SU-DHL-6 (cell line): ENCODE measurements around the gene TDRKH.
A peak's percentile ranks its signal among the peaks of the same experiment; 100 is the strongest.

Experiments used
- H2AFZ ChIP-seq: fragments of 200-600 bp; sonication (generic); 2 replicates; pipeline ENCODE4 v1.6.1; 2014; ENCODE audit warnings: low read depth, mild to moderate bottlenecking, moderate library complexity, mixed read lengths, antibody characterized with exemption, low read length; ENCODE audit not compliant: severe bottlenecking
- H3F3A ChIP-seq: fragments of 200-600 bp; shearing (Covaris generic); 2 replicates; pipeline ENCODE4 v1.6.0; 2016; ENCODE audit warnings: antibody characterized with exemption, mild to moderate bottlenecking; ENCODE audit not compliant: insufficient read depth
- H3K27ac ChIP-seq: fragments of 200-600 bp; sonication (generic); 2 replicates; pipeline ENCODE4 v1.5.1; 2016; ENCODE audit warnings: low read depth, mild to moderate bottlenecking, low read length, moderate library complexity, mixed read lengths
- H3K27me3 ChIP-seq: fragments of 200-600 bp; sonication (generic), shearing (Covaris generic); 2 replicates; pipeline ENCODE4 v1.6.0; 2014; ENCODE audit warnings: mild to moderate bottlenecking, low read length
- H3K36me3 ChIP-seq: fragments of 200-600 bp; sonication (generic); 2 replicates; pipeline ENCODE4 v1.6.1; 2014; ENCODE audit warnings: mild to moderate bottlenecking, low read length, mixed read lengths
- H3K4me2 ChIP-seq: fragments of 300-600, 200-600 bp; shearing (Covaris generic), sonication (generic); 2 replicates; pipeline ENCODE4 v1.6.0; 2014; ENCODE audit warnings: low read length, low read depth, mild to moderate bottlenecking; ENCODE audit not compliant: poor library complexity, severe bottlenecking
- H3K4me3 ChIP-seq: fragments of 200-600 bp; sonication (generic); 2 replicates; pipeline ENCODE4 v1.5.1; 2014; ENCODE audit warnings: antibody characterized with exemption, low read length, mild to moderate bottlenecking, mixed read lengths; ENCODE audit not compliant: insufficient read depth, poor library complexity, severe bottlenecking
- H3K79me2 ChIP-seq: fragments of 200-600 bp; sonication (generic); 2 replicates; pipeline ENCODE4 v1.6.1; 2014; ENCODE audit warnings: mild to moderate bottlenecking, low read length, moderate library complexity; ENCODE audit not compliant: insufficient read depth
- H3K9ac ChIP-seq: fragments of 200-600 bp; sonication (generic); 2 replicates; pipeline ENCODE4 v1.7.0; 2014; ENCODE audit warnings: mild to moderate bottlenecking, low read length
- H3K9me2 ChIP-seq: fragments of 200-600 bp; sonication (generic); replicated peaks from 2 replicates; pipeline ENCODE4 v1.6.1; 2014; ENCODE audit warnings: low read length; ENCODE audit not compliant: insufficient read depth
- H3K9me3 ChIP-seq: fragments of 200-600 bp; sonication (generic); 2 replicates; pipeline ENCODE4 v1.6.1; 2014; ENCODE audit warnings: low read length, mixed read lengths; ENCODE audit not compliant: insufficient read depth
- H4K20me1 ChIP-seq: fragments of 200-600 bp; sonication (generic); 2 replicates; pipeline ENCODE4 v1.6.1; 2014; ENCODE audit warnings: low read depth, mild to moderate bottlenecking, antibody characterized with exemption, low read length, moderate library complexity, mixed read lengths
- CTCF ChIP-seq: fragments of 200-600 bp; sonication (generic); IDR thresholded peaks from one replicate; pipeline ENCODE4 v1.5.1; 2017; ENCODE audit warnings: antibody characterized with exemption, mild to moderate bottlenecking, low read length, moderate library complexity; ENCODE audit not compliant: insufficient read depth, poor library complexity, severe bottlenecking
- EZH2phosphoT487 ChIP-seq: fragments of 200-600 bp; sonication (generic), shearing (Covaris generic); conservative IDR thresholded peaks from 2 replicates; pipeline ENCODE4 v1.6.1; 2018; ENCODE audit warnings: mild to moderate bottlenecking, antibody characterized with exemption, low read length, moderate library complexity, mixed read lengths

The TDRKH gene

GRCh38 chr1:151798571-151798970, 8.3 kb upstream of the TDRKH start:
- Histone ChIP-seq H3K27ac (no peak overlapping the region), H3K9me3 (no peaks in the 10 kb centered on the region), H3K79me2 (no peaks in the 10 kb centered on the region), H3K4me3 (no peak overlapping the region), H4K20me1 (no peaks in the 10 kb centered on the region), H3K27me3 (no peaks in the 10 kb centered on the region), H3K9ac (no peak overlapping the region), H3K4me2 (no peak overlapping the region), H2AFZ (no peak overlapping the region), H3K36me3 (no peaks in the 10 kb centered on the region), H3K9me2 (no peaks in the 10 kb centered on the region), H3F3A (no peaks in the 10 kb centered on the region)
- TF ChIP-seq CTCF, result no peak
- TF ChIP-seq EZH2phosphoT487, result no peak

GRCh38 chr1:151790940-151791651, 796 bp upstream of the TDRKH start:
- H3K9ac ChIP-seq, result peak overlapping the region; percentile 55
- H3K27ac ChIP-seq, result no peak overlapping the region
- no peaks in the 10 kb centered on the region for H3K36me3 ChIP-seq
- H3K27me3 ChIP-seq, result no peaks in the 10 kb centered on the region
- H3K4me3 ChIP-seq, result peak overlapping the region; percentile 62
- TF ChIP-seq CTCF (no peak), EZH2phosphoT487 (no peak)
- peak overlapping the region; percentile 83 for H2AFZ ChIP-seq
- peaks cover 8% of the 10 kb centered on the region; the same call in 1 of the 2 replicates for H3F3A ChIP-seq
- H4K20me1 ChIP-seq, result no peaks in the 10 kb centered on the region
- no peaks in the 10 kb centered on the region for H3K9me2 ChIP-seq
- H3K4me2 ChIP-seq, result peak overlapping the region; percentile 59
- H3K79me2 ChIP-seq, result no peaks in the 10 kb centered on the region
- H3K9me3 ChIP-seq, result no peaks in the 10 kb centered on the region

- no peak overlapping the region for H3K4me2 ChIP-seq
Observed at GRCh38 chr1:151787689-151788088, 2.6 kb downstream of the TDRKH start.

More at GRCh38 chr1:151787689-151788088, 2.6 kb downstream of the TDRKH start:
- H3K9ac ChIP-seq, result no peak overlapping the region
- H3K9me3 ChIP-seq, result no peaks in the 10 kb centered on the region
- H3K27ac ChIP-seq, result no peak overlapping the region
- no peak overlapping the region for H3K4me3 ChIP-seq
- H3K36me3 ChIP-seq, result no peaks in the 10 kb centered on the region
- H3K79me2 ChIP-seq, result no peaks in the 10 kb centered on the region
- no peak for TF ChIP-seq CTCF
- no peaks in the 10 kb centered on the region for H3K27me3 ChIP-seq
- peaks cover 8% of the 10 kb centered on the region; the same call in 1 of the 2 replicates for H3F3A ChIP-seq
- H4K20me1 ChIP-seq, result no peaks in the 10 kb centered on the region
- H2AFZ ChIP-seq, result no peak overlapping the region
- no peaks in the 10 kb centered on the region for H3K9me2 ChIP-seq
